ENCODE data around the gene WIPF2.
A peak's percentile ranks its signal among the peaks of the same experiment; 100 is the strongest.

Gene WIPF2

GRCh38 chr17:40218740-40219593, at the start of gene WIPF2:
Gene WIPF2, plus strand, starts transcription at chr17:40219304. Its CDS starts 37,156 bp downstream, at chr17:40256460.
- Histone ChIP-seq H3F3A (ENCODE audit: insufficient read depth) (0 out of 2 replicates have a peak, but pooled peaks cover 4% of the 10 kb centered on the region), H3K4me3 (ENCODE audit: insufficient read depth, low read length, poor library complexity, severe bottlenecking) (peak within 1 kb of the TSS; percentile 100), H3K27ac (ENCODE audit: low read depth, low read length) (peak within 1 kb of the TSS; percentile 61)

GRCh38 chr17:40170325-40170724, 48.8 kb upstream of the WIPF2 start:
- H2AFZ ChIP-seq (ENCODE audit: low read depth, low read length, severe bottlenecking), result no peak overlapping the region
- H3K4me2 ChIP-seq (ENCODE audit: low read depth, low read length, poor library complexity, severe bottlenecking), result no peak overlapping the region
- H3K9me3 ChIP-seq (ENCODE audit: insufficient read depth, low read length), result no peaks in the 10 kb centered on the region
- no peak overlapping the region for H3K4me3 ChIP-seq (ENCODE audit: insufficient read depth, low read length, poor library complexity, severe bottlenecking)
- no peaks in the 10 kb centered on the region for H3K27me3 ChIP-seq (ENCODE audit: low read length)
- peaks cover 27% of the 10 kb centered on the region; the same call in 1 of the 2 replicates for H3K36me3 ChIP-seq (ENCODE audit: low read length)
- H3K27ac ChIP-seq (ENCODE audit: low read depth, low read length), result no peak overlapping the region
- no peak overlapping the region for H3K9ac ChIP-seq (ENCODE audit: low read length)
- peaks cover 19% of the 10 kb centered on the region for H3F3A ChIP-seq (ENCODE audit: insufficient read depth)
- no peaks in the 10 kb centered on the region for H3K79me2 ChIP-seq (ENCODE audit: insufficient read depth, low read length)
- TF ChIP-seq EZH2phosphoT487 (conservative IDR thresholded peaks at IDR 0.05; ENCODE audit: low read length), result no peak
- TF ChIP-seq CTCF (IDR thresholded peaks at IDR 0.05; ENCODE audit: insufficient read depth, low read length, poor library complexity, severe bottlenecking), result no peak
- H4K20me1 ChIP-seq (ENCODE audit: low read depth, low read length), result no peaks in the 10 kb centered on the region
- H3K9me2 ChIP-seq (replicated peaks; ENCODE audit: insufficient read depth, low read length), result no peaks in the 10 kb centered on the region

More at GRCh38 chr17:40218740-40219593, at the start of gene WIPF2:
- no peaks in the 10 kb centered on the region for H4K20me1 ChIP-seq (ENCODE audit: low read depth, low read length)
- H3K9ac ChIP-seq (ENCODE audit: low read length), result peak within 1 kb of the TSS; percentile 76
- no peaks in the 10 kb centered on the region for H3K9me3 ChIP-seq (ENCODE audit: insufficient read depth, low read length)
- no peaks in the 10 kb centered on the region for H3K27me3 ChIP-seq (ENCODE audit: low read length)
- H3K79me2 ChIP-seq (ENCODE audit: insufficient read depth, low read length), result peaks cover 30% of the 10 kb centered on the region
- TF ChIP-seq EZH2phosphoT487 (conservative IDR thresholded peaks at IDR 0.05; ENCODE audit: low read length), result no peak
- peak; percentile 16 for TF ChIP-seq CTCF (IDR thresholded peaks at IDR 0.05; ENCODE audit: insufficient read depth, low read length, poor library complexity, severe bottlenecking)
- no peaks in the 10 kb centered on the region for H3K36me3 ChIP-seq (ENCODE audit: low read length)
- peak within 1 kb of the TSS; percentile 76 for H3K4me2 ChIP-seq (ENCODE audit: low read depth, low read length, poor library complexity, severe bottlenecking)
- peak within 1 kb of the TSS; percentile 84 for H2AFZ ChIP-seq (ENCODE audit: low read depth, low read length, severe bottlenecking)
- H3K9me2 ChIP-seq (replicated peaks; ENCODE audit: insufficient read depth, low read length), result no peaks in the 10 kb centered on the region

- no peak for TF ChIP-seq EZH2phosphoT487 (conservative IDR thresholded peaks at IDR 0.05; ENCODE audit: low read length)
- no peak for TF ChIP-seq CTCF (IDR thresholded peaks at IDR 0.05; ENCODE audit: insufficient read depth, low read length, poor library complexity, severe bottlenecking)
- H3K36me3 ChIP-seq (ENCODE audit: low read length), result peaks cover 27% of the 10 kb centered on the region
- no peak overlapping the region for H3K9ac ChIP-seq (ENCODE audit: low read length)
- no peaks in the 10 kb centered on the region for H3K9me3 ChIP-seq (ENCODE audit: insufficient read depth, low read length)
- H3K4me3 ChIP-seq (ENCODE audit: insufficient read depth, low read length, poor library complexity, severe bottlenecking), result no peak overlapping the region
- H3F3A ChIP-seq (ENCODE audit: insufficient read depth), result peaks cover 6% of the 10 kb centered on the region; the same call in 1 of the 2 replicates
- H3K27me3 ChIP-seq (ENCODE audit: low read length), result no peaks in the 10 kb centered on the region
- no peaks in the 10 kb centered on the region for H4K20me1 ChIP-seq (ENCODE audit: low read depth, low read length)
- H3K79me2 ChIP-seq (ENCODE audit: insufficient read depth, low read length), result no peaks in the 10 kb centered on the region
- H3K4me2 ChIP-seq (ENCODE audit: low read depth, low read length, poor library complexity, severe bottlenecking), result no peak overlapping the region
- no peaks in the 10 kb centered on the region for H3K9me2 ChIP-seq (replicated peaks; ENCODE audit: insufficient read depth, low read length)
- H2AFZ ChIP-seq (ENCODE audit: low read depth, low read length, severe bottlenecking), result no peak overlapping the region
- no peak overlapping the region for H3K27ac ChIP-seq (ENCODE audit: low read depth, low read length)
Measured at GRCh38 chr17:40171750-40172149, 47.4 kb upstream of the WIPF2 start.
